ENCODE results near the gene SOBP.

DNA sequence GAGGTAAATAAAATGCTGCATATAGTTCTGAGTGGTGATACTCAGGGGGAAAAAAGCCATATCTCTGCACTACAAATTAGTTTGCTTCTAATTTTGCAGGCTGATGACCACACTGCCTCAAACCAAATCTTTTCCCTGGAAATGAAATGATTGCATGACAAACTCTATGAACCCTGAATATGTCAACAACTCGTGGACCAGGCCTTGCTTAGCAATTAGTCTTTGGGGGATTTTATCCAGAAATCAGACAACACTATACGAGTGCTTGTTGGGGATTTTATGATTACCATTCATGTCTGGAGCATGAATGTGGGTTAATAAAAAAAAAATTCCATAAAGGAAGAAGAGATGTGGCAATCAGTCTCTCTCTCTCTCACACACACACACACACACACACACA is 42.0 kb downstream of the SOBP start:
- TF ChIP-seq, protein P1, sequence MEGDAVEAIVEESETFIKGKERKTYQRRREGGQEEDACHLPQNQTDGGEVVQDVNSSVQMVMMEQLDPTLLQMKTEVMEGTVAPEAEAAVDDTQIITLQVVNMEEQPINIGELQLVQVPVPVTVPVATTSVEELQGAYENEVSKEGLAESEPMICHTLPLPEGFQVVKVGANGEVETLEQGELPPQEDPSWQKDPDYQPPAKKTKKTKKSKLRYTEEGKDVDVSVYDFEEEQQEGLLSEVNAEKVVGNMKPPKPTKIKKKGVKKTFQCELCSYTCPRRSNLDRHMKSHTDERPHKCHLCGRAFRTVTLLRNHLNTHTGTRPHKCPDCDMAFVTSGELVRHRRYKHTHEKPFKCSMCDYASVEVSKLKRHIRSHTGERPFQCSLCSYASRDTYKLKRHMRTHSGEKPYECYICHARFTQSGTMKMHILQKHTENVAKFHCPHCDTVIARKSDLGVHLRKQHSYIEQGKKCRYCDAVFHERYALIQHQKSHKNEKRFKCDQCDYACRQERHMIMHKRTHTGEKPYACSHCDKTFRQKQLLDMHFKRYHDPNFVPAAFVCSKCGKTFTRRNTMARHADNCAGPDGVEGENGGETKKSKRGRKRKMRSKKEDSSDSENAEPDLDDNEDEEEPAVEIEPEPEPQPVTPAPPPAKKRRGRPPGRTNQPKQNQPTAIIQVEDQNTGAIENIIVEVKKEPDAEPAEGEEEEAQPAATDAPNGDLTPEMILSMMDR (IDR thresholded peaks at IDR 0.05) = no peak
- no peak for TF ChIP-seq POLR2A (IDR thresholded peaks at IDR 0.05)

All from tibial nerve (tissue), 3 donors.